ENCODE measurements around the gene MRPL27. TPM values are rescaled to one million over a fixed set of nuclear protein-coding genes. Genes with fewer than 3 reads are reported as not detected.

The MRPL27 gene
- total RNA-seq, 1 experiment from 2014 or later: 79.0 TPM

- TF ChIP-seq CTCF (IDR thresholded peaks at IDR 0.05; ENCODE audit: unreplicated experiment): no peak
- Mint-ChIP-seq H3K4me1 (ENCODE audit: low read depth, unreplicated experiment) (no peaks in the 10 kb centered on the region), H3K9me3 (ENCODE audit: low read depth, unreplicated experiment) (no peaks in the 10 kb centered on the region), H3K27me3 (ENCODE audit: unreplicated experiment) (no peaks in the 10 kb centered on the region), H3K27ac (ENCODE audit: unreplicated experiment) (no peak overlapping the region), H3K4me3 (ENCODE audit: low read depth, unreplicated experiment) (no peak overlapping the region), H3K36me3 (ENCODE audit: insufficient read depth, unreplicated experiment) (peaks cover 59% of the 10 kb centered on the region)
- intact Hi-C loops (cut with micrococcal nuclease; ENCODE audit: unreplicated experiment): no loop called here
- no TSS peak for BruUV-seq (replicated peaks)
- no peak for DNase-seq
- CTCF ChIA-PET: interaction anchor here (0.7 kb wide), 1 partner anchor 18 kb away, joined by 3 read pairs; no protein-coding TSS in a partner anchor
These were observed 6.6 kb upstream of the MRPL27 start for GRCh38 chr17:50379351-50380132.

GRCh38 chr17:50375858-50376538 is 3.0 kb upstream of the MRPL27 start:
- no TSS peak for BruUV-seq (replicated peaks)
- no peak overlapping the region for H3K4me3 Mint-ChIP-seq (ENCODE audit: low read depth, unreplicated experiment)
- H3K27ac Mint-ChIP-seq (ENCODE audit: unreplicated experiment): no peak overlapping the region
- no peaks in the 10 kb centered on the region for H3K27me3 Mint-ChIP-seq (ENCODE audit: unreplicated experiment)
- CTCF ChIA-PET: interaction anchor here (1.4 kb wide), 1 partner anchor 10 kb away, joined by 3 read pairs; no protein-coding TSS in a partner anchor
- no peak for TF ChIP-seq CTCF (IDR thresholded peaks at IDR 0.05; ENCODE audit: unreplicated experiment)
- no peaks in the 10 kb centered on the region for H3K9me3 Mint-ChIP-seq (ENCODE audit: low read depth, unreplicated experiment)
- H3K4me1 Mint-ChIP-seq (ENCODE audit: low read depth, unreplicated experiment): peaks cover 16% of the 10 kb centered on the region
- H3K36me3 Mint-ChIP-seq (ENCODE audit: insufficient read depth, unreplicated experiment): peaks cover 55% of the 10 kb centered on the region
- DNase-seq: no peak
- intact Hi-C loops (cut with micrococcal nuclease; ENCODE audit: unreplicated experiment): no loop called here

GRCh38 chr17:50373705-50374104 is 721 bp upstream of the MRPL27 start:
- intact Hi-C loops (cut with micrococcal nuclease; ENCODE audit: unreplicated experiment): no loop called here
- Mint-ChIP-seq H3K36me3 (ENCODE audit: insufficient read depth, unreplicated experiment) (peaks cover 39% of the 10 kb centered on the region), H3K4me1 (ENCODE audit: low read depth, unreplicated experiment) (peaks cover 16% of the 10 kb centered on the region), H3K9me3 (ENCODE audit: low read depth, unreplicated experiment) (no peaks in the 10 kb centered on the region), H3K27me3 (ENCODE audit: unreplicated experiment) (no peaks in the 10 kb centered on the region), H3K27ac (ENCODE audit: unreplicated experiment) (peak overlapping the region; percentile 98), H3K4me3 (ENCODE audit: low read depth, unreplicated experiment) (peak overlapping the region; percentile 89)
- DNase-seq: no peak
- CTCF ChIA-PET: interaction anchor here (0.5 kb wide), 1 partner anchor 24 kb away, joined by 4 read pairs; no protein-coding TSS in a partner anchor
- no peak for TF ChIP-seq CTCF (IDR thresholded peaks at IDR 0.05; ENCODE audit: unreplicated experiment)
- BruUV-seq (replicated peaks): no TSS peak

GRCh38 chr17:50372222-50372757 is 694 bp downstream of the MRPL27 start:
- TF ChIP-seq CTCF (IDR thresholded peaks at IDR 0.05; ENCODE audit: unreplicated experiment): no peak
- Mint-ChIP-seq H3K36me3 (ENCODE audit: insufficient read depth, unreplicated experiment) (peaks cover 38% of the 10 kb centered on the region), H3K4me1 (ENCODE audit: low read depth, unreplicated experiment) (peaks cover 16% of the 10 kb centered on the region), H3K27ac (ENCODE audit: unreplicated experiment) (peak overlapping the region; percentile 98), H3K4me3 (ENCODE audit: low read depth, unreplicated experiment) (peak overlapping the region; percentile 89), H3K9me3 (ENCODE audit: low read depth, unreplicated experiment) (no peaks in the 10 kb centered on the region), H3K27me3 (ENCODE audit: unreplicated experiment) (no peaks in the 10 kb centered on the region)
- CTCF ChIA-PET: interaction anchor here (0.6 kb wide), 1 partner anchor 16 kb away, joined by 3 read pairs; no protein-coding TSS in a partner anchor
- DNase-seq: no peak
- no TSS peak for BruUV-seq (replicated peaks)
- intact Hi-C loops (cut with micrococcal nuclease; ENCODE audit: unreplicated experiment): no loop called here

Measured in Calu3 (cell line).